Activated CD8-positive, alpha-beta memory T cell treated with anti-CD3 and anti-CD28 coated beads for 48 hours (primary cell): ENCODE results near the gene FLRT1.

Experiments used
- DNase-seq, 3 experiments: peaks; one replicate each; pipeline ENCODE4 v3.0.0-alpha.2; 2020; ENCODE audit warnings: low read depth in 2 of 3, low spot score in 2 of 3

Gene FLRT1

DNA sequence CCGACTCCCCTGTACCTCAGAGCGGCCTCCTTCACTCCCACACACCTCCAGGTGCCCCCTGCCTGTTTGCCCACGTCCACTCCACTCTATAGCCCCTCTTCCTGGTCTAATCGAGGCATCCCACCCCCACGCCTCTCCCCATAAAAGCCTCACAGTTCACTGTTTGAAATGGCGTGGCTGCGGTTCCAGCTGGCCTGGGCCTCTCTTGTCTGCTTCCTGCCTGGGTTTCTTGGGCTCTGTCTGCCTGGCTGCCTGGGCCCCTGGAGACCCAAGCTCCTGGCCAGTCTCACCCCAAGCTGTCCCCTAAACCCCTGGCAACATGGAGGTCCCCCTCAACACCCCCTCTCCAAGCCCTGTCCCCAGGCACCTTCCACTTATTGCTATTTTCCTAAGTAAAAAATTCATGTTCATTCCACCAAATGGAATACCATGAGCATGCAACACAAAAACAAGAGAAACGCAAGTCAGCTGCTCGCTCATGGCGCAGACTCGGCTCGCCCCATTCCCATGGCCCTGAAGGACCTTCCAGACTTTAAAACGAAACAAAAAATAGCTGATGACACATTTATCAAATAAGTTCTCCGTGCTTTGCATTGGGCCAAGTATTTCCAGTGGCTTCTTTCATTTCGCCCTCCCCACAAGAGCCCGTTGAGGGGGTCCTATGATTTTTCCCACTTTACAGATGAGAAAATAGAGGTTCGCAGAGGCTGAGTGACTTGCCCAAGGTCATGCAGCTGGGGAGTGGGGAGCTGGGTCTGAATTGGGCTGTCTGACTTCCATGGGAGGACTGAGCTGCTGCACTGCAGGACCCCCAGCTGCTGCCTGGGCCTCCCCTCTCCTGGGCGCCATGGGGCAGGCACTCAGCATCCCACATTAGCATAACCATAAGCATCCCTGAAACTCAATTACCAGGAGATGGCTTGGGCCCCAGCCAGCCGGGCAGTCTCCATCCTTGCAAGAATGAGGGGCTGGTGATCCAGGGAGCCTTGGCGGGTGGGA, 11.7 kb upstream of the FLRT1 start:
- no peak for DNase-seq

DNA sequence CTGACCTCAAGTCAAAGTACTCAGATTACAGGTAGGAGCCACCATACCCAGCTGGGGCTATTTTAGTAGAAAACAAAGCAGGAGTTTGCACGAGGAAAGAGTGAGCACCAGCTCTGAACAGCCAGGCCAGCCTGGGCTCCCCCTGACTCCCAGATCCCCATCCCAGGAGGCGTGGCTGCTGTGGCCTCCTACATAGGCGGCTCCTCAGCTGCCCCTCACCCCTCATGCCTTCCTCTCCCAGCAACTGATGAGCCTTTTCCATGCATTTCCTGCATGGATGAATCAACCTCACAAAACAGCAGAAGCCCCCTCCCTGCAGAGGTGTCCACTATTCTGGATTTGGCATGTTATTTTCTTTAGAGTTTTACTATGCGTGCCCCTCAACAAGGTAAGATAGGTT, 10.5 kb upstream of the FLRT1 start:
- no peak for DNase-seq

DNA sequence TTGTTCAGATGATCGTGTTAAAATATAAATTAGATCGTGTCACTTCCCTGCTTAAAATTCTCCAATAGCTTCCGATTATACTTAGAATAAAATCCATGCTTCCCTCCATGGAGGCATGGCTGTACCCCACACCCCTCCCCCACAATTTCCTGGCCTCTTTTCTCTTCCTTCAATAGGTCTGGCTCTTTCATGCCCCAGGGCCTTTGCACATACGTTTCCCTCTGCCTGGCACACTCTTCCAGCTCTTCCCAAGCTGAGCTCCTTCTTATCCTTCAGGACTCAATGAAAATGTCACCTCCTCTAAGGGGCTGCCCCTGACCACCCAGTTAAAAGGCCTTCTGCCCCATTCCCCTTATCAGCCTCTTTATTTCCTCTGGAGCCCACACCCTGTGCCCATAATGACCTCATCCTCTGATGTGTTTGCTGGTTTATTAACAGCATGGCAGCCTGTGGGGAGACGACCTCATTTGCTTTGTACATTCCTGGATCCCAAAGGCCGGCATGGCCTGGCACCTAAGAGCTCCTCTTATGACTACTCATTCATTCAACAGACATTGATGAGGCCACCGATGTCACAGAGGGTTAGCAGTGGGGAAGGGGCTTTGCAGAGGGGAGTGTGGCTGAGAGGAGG, 9.0 kb upstream of the FLRT1 start:
- DNase-seq = no peak

DNA sequence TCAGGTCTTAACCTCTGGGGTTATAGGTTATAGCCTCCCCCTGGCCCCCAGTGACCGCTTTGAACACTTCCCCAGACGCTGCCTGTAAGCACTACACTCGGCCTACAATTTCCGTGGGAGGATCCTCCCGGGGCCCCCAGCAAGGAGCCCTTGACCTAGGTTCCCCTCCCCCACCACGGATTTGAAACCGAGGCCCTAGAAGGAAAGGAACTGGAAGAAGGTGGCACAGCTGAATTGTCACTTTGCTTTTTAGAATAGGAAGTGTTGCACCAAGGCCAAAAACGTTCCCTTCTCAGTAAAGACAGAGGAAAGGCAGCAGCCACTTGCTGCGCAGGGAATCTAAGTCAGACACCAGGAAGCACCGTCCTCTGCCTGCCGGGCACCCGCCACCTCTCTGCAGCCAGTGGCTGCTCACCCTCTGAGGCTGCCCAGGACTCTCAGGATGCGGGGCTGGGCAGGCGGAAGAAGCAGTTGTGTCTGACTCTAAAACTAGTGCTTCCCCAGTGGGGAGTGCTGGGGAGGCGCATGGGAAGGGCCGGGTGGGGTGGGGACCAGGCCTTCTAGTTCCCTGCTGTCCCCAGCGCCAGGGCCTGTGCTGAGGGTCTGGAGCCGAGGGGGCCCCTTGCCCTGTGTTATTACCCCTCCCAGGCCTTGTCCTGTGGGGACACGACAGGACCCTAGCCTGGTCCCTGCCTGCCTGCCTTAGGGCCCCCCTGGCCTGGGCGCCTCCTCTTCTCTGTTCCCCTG, 7.9 kb upstream of the FLRT1 start:
- no peak for DNase-seq

DNA sequence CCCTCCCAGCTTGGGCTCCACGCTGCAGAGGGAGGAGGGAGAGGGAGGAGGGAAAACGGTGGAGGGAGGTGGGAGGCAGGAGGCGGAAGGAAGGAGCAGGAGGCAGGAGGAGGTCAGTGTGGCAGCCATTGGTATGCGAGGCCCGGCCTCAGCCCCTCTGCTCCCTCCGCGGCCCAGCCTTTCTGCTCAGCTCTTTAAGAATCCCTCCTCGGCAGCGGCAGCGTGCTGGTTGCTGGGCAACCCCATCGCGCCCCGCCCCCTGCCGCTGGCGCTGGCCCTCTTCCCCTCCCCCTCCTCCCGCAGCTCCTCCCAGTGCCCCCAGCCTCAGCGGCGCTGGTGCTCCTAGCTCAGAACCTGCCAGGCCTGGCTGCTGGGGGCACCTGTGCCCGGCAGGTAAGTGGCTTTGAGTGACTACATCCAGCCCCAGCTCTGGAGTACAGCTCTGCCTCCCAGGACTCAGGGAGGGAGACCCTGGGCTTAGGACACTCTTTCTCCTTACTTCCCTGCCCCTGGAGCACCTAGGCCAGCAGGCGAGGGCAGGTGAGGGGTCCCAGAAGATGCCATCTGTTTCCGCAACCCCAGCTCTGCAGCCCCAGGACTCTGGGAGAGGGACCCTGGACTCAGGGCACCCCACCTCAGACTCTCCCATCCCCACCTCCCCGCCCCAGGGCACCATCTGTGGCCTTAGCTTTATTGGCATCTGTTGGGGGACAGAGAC, 7.2 kb upstream of the FLRT1 start:
- no peak for DNase-seq

DNA sequence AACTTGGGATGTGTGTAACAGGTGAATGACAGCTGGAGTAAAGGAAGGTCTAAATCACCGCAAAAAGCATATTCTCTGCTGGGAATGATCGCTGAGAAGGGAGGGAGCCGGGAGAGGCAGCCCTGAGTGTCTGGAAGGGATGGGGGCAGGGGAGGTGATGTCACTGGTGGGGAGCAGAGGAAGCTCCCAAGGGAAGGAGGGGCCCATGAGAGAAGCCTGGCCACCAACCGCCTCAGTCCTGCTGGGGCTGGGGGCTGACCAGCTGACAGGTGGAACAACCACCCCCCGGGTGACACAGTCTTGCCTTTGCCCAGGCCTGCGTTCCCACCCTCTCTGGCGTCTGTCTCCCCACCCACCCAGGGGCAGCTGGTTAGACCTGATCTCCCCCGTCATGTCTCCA, 6.0 kb upstream of the FLRT1 start:
- DNase-seq = no peak

DNA sequence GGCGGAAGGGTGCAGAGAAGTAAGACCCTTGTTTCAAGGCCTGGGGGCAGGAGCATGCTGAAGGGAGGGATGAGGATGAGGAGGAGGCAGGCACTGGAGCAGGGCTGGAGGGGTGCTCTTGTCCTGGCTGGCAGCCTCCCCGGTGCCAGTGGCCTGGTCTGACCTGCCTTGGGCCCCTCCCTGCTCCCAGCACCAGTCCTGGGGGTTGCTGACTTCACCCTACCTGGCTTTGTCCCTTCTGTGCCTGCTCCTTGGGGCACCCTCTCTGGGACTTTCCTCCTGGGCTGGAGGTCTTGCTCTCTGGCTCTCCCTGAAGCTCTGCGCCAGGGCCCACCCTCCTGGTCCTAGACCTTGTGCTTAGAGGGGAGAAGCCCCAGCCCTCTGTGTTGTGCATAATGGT, 4.7 kb upstream of the FLRT1 start:
- DNase-seq = no peak

DNA sequence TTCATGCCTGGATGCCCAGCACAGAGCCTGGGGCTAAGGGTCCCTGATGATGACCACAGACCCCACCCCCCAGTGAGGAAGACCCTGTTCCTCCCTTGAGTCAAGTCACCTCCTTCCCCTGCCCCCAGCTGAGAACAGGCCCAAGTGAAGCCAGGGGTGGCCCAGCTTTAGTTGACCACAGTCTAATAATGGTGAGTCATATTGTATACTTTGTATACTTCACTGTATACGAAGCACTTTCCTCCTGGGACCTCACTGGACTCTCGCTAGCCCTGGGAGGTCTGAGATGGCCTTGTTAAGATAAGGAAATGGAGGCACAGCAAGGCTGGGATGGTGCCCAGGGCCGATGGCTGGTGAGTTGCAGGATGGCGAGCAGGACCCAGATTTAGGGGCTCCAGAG, 3.7 kb upstream of the FLRT1 start:
- DNase-seq = no peak

DNA sequence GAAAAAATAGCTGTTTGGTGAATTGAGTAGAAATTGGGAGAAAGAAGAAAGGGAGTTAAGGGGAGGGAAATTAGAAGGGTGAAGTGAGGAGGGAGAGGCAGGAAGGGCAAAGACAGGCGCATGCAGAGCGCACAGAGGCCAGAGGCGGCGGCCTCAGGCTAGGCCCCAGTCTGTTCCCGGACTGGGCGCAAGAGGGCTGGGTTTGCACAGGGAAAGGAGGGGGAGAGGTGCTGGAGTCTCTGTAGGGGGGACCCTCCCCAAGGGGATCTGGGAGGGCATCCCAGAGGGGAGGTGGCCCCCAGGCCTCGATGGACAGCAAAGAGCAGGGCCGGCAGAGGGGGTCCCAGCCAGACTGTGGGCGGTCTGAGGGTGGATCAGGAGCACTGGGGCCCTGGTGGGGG, 1.3 kb upstream of the FLRT1 start:
- no peak for DNase-seq

DNA sequence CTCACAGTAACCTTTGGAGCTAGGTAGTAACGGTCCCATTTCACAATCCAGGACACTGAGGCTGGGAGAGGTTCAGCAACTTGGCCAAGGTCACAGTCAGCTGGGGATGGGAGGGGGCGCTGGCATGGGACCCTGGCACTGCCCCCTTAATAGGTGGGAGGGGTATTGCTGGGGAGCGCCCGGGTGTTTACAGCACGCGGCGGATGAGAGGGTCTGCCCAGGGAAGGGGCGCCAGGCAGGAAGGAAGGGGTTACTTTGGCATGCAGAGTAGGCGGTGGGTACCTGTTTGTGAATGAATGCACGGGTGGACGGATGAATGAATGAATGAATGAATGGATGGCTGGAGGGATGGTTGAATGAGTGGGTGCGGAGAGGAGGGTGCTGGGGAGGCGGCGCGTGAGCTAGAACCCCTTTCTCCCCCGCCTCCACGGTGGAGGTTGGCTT, 628 bp upstream of the FLRT1 start:
- DNase-seq = no peak

DNA sequence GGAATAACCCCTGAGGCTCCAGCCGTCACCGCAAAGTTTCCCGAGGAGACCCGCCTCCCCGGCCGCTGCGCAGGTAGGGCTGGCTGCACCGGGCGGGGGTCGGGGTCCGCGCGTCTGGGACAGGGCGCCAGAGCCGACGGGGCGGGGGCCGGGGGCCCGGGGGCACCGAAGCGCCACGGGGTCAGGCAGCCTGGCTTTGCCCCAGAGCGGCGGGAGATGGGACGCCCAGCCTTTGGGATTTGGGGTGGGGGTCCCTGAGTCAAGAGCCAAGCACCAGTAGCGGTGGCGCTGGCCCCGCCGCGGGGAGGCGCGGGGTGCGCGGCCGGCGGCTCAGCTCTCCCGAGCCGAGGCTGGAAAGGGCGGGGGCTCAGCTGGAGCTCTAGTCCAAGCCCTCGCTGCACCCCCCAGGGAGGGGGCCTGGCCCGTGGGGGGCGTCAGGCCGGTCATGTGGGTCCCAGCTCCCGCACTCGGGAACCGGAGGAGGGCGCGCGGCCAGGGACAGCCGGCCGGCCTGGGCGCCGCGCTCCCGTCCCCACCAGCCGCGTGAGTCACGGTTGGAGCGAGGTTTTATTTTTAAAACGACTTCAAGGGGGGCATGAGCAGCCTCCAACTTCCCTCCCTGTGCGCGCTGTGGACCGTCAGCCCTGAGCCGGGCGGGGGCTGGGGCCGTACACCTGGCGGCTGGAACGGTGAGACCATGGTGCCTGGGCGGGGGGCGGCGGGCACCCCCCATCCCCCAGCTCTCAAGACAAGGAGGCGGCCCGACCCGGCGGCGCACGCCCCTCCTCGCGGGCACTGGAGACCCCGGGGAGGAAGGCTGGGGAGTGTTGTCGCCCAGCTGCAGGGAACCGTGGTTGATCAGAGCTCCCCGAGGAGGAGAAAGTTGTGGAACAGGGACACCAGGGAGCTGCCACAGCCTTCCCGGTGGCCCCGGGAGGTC, 626 bp downstream of the FLRT1 start:
- no peak for DNase-seq

DNA sequence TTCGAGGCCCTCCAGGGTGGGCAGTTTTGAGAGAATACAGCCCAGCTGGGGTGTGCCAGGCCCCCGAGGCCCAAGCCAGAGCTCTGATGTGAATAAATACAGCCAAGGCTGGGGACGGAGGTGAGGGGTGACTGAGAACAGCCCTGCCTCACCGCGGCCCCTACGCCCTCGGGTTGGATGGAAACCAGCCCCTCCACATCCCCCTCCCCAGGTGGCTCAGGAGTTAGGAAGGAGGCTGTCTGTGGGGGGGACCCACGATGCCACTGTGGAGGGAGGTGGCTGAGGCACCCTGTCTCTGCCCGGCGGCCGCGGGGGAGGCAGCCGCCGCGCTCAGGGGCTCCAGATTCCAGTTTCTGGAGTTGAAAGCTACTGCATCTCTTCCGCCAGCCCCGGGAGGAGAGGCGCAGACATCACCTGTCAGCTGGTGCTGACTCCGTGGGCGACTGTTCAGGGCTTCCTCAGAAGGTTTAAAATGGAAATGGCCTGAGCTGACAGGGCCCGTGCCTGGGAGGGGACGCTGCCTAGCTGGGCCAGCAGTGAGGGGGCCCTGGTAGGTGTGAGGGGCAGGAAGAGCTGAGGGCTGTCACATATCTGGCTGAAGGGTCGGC, 1.4 kb downstream of the FLRT1 start:
- DNase-seq = no peak

DNA sequence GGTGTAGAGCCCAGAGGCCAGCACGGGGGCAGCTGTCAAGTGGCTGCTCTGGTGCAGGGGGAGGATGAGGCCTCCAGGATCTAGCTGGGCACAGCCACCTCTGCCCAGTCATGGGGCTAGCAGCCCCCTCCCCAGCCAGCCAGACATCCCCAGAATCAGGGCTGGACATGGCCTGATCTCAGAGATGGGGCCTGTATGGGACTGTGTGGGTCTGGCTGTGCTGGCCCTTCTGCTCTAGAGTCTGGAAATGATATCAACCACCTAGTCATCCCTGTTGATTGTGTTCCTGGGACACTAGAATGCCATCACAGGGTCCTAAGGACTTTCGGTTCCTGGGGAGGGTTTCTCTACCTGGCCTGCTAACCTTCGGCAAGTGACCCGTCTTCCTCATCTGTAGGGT, 2.8 kb downstream of the FLRT1 start:
- no peak for DNase-seq

DNA sequence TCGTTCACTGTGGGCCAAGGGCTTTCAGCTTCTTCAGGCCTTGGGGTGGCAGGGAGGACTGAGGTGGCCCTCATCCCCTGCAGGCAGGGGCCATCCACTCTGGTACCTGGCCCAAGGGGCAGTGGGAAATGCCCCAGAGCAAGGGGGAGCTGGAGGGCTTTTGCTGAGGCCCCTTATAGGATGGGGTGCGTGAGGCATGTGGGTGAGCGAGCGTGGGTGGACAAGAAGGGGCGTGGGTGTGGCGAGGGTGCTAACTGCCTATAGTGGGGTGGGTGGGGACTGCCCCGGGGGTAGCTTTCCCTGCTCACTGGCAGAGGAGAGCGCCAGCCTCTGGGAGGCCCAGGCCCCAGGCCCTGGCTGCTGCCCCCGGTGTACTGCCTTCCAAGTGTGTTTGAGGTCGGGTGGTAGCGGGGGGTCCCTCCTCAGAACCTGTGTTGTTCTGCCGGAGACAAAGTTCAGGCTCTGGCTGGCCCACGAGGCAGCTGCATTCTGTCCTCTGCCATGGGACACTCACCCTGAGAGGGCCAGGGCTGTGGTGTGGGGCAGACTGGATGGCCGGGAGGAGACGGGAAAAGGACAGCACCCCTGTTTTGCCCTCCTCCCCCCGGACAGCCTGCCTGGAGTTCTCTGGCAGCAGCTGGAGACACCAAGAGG, 3.4 kb downstream of the FLRT1 start:
- DNase-seq = no peak

DNA sequence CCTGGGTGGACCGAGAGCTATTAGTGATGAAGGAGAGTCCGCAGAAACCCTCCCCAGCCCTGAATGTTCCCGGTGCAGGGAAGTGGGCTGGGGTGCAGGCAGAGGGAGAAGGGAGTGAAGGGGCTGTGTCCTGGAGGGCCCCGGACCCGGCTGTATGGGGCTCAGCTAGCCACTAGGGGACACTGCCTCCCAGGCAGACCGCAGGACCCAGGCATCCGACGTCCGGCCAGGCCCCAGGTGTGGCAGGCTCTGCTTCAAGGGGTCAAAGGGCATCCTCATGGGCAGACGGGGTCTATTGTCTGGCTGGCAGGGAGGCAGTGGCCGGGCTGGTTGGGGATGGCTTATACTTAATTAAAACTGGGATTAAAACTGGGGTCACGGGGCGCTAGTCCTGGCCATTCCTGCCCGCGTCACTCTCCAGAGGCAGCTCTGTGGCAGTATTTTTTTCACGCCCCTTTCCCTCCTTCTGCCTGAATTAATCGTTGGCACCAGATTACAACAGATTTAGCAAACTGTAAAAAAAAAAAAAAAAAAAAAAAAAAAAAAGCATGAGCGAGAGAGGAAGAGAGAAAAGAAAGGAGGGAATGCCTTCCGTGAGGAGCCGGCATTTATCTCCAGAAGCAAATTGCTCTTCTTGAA, 5.1 kb downstream of the FLRT1 start:
- no peak for DNase-seq

DNA sequence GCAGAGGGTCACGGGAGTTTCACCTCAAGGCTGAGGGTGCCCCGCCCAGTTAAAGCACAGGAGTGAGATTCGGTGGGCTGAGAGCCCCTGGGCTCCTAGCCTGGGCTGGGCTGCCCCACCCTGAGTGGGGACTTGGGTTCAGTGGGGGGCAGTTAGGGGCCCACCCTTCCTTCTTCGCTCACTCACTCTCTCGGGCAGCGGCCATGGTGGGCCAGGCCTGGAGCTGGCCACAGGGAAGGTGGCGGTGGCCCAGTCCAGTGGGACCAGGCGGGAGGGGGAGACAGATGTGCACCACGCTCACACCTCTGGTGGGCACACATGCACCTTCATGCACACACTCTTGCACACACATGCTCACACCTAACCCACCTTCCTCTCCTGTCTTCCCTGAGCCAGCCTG, 6.1 kb downstream of the FLRT1 start:
- no peak for DNase-seq

DNA sequence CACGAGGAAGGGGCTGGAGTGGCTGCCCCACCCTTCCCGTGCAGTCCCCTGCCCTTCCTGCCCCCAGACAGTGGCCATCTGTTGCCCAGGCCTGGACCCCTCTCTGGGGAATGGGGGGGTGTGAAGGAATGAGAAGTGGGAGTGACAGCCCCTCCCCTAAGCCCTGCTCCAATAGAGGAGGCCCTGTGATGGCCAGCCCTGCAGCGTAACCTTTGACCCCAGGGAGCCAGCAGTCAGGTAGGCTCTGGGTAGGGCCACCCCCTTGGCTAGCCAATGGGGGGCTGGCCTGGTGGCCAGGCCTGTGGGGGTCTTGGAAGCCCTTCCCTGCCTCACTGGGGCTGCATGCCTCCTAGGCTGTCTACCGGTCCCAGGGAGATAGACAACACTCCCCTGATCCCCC, 6.6 kb downstream of the FLRT1 start:
- DNase-seq = no peak

DNA sequence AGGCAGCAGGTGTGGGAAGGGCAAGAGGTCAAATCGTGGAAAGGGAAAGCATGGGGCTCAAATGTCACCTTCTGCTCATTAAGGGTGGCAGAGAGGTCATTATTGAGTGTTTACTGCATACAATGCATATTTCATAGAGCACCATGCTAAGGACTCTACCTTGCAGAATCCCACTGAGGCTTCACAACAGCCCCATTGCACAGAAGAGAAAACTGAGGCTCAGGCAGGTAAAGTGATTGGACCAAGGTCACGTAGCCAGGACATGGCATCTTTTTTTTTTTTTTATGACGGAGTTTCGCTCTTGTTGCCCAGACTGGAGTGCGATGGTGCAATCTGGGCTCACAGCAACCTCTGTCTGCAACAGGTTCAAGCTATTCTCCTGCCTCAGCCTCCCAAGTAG, 7.8 kb downstream of the FLRT1 start:
- DNase-seq = no peak
